ENCODE results near the gene ETV5.

The ETV5 gene

GRCh38 chr3:186057594-186057993, 51.3 kb downstream of the ETV5 start:
- H3K9me3 ChIP-seq (ENCODE audit: control insufficient read depth in 5 of 5, low read length in 5 of 5): no peaks in the 10 kb centered on the region
- H3K27me3 ChIP-seq (ENCODE audit: control insufficient read depth in 5 of 5, insufficient read depth in 4 of 5, low read length in 5 of 5): no peaks in the 10 kb centered on the region
- H3K27ac ChIP-seq (ENCODE audit: low read depth, low read length): no peak overlapping the region
- no peaks in the 10 kb centered on the region for H3K4me1 ChIP-seq (ENCODE audit: control insufficient read depth in 5 of 5, insufficient read depth in 5 of 5, low read length in 5 of 5)
- H3K9ac ChIP-seq (ENCODE audit: low read length in 5 of 5): no peak overlapping the region
- peaks cover 6 to 55% (median 10%) of the 10 kb centered on the region in 5 donors for H3K36me3 ChIP-seq (ENCODE audit: control insufficient read depth in 5 of 5, insufficient read depth in 5 of 5, low read length in 5 of 5)
- no peak overlapping the region for H3K4me3 ChIP-seq (ENCODE audit: low read depth in 1 of 5, low read length in 5 of 5)

- Histone ChIP-seq H3K4me3 (ENCODE audit: low read depth in 1 of 5, low read length in 5 of 5) (no peak overlapping the region), H3K27ac (ENCODE audit: low read depth, low read length) (no peak overlapping the region), H3K36me3 (ENCODE audit: control insufficient read depth in 5 of 5, insufficient read depth in 5 of 5, low read length in 5 of 5) (peaks cover 7 to 68% (median 16%) of the 10 kb centered on the region in 5 donors), H3K27me3 (ENCODE audit: control insufficient read depth in 5 of 5, insufficient read depth in 4 of 5, low read length in 5 of 5) (no peaks in the 10 kb centered on the region), H3K4me1 (ENCODE audit: control insufficient read depth in 5 of 5, insufficient read depth in 5 of 5, low read length in 5 of 5) (no peaks in the 10 kb centered on the region), H3K9me3 (ENCODE audit: control insufficient read depth in 5 of 5, low read length in 5 of 5) (no peaks in the 10 kb centered on the region), H3K9ac (ENCODE audit: low read length in 5 of 5) (no peak overlapping the region)
Measured at GRCh38 chr3:186054792-186055352, 54.0 kb downstream of the ETV5 start.

- no peak overlapping the region for H3K9ac ChIP-seq (ENCODE audit: low read length in 5 of 5)
- H3K4me1 ChIP-seq (ENCODE audit: control insufficient read depth in 5 of 5, insufficient read depth in 5 of 5, low read length in 5 of 5): no peaks in the 10 kb centered on the region
- H3K36me3 ChIP-seq (ENCODE audit: control insufficient read depth in 5 of 5, insufficient read depth in 5 of 5, low read length in 5 of 5): peaks cover 6 to 71% (median 19%) of the 10 kb centered on the region in 5 donors
- H3K27me3 ChIP-seq (ENCODE audit: control insufficient read depth in 5 of 5, insufficient read depth in 4 of 5, low read length in 5 of 5): no peaks in the 10 kb centered on the region
- H3K27ac ChIP-seq (ENCODE audit: low read depth, low read length): no peak overlapping the region
- H3K4me3 ChIP-seq (ENCODE audit: low read depth in 1 of 5, low read length in 5 of 5): no peak overlapping the region
- H3K9me3 ChIP-seq (ENCODE audit: control insufficient read depth in 5 of 5, low read length in 5 of 5): no peaks in the 10 kb centered on the region
Measured at GRCh38 chr3:186053954-186054791, 54.7 kb downstream of the ETV5 start.

DNA sequence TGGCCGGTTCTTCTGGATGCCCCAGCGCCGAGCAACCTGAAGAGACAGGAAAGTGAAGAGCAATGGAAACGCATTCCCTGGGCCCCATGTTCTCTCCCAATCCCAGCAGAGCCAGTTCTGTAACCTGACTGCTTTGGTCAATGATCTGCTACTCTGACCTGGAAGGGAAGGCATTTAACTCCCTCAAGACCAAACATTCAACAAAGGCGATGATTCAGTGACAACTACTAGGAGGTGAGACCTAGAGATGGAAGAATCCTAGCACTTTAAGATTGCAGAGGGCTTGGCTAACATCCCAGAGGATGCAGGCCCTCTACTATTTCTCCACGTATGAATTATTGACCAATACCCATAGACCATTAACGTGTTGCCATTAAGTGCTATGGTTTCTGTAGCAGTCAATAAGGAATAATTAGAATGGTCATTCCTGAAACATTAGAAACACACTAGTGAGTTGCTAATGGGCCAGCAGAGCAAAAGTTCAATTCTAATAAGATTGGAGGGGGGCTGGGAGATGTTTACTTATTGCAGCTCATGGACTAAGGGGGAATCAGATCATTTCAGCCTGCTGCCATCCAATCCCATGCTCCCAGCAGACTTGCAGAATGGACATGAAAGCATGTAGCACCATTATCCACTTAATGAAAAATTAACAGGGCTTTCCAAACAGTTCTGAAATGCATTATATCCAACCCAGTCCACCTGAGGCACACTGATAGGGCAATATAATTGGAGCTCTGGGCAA, 56.6 kb downstream of the ETV5 start:
- H3K4me1 ChIP-seq (ENCODE audit: control insufficient read depth in 5 of 5, insufficient read depth in 5 of 5, low read length in 5 of 5): no peaks in the 10 kb centered on the region
- no peaks in the 10 kb centered on the region for H3K9me3 ChIP-seq (ENCODE audit: control insufficient read depth in 5 of 5, low read length in 5 of 5)
- H3K27ac ChIP-seq (ENCODE audit: low read depth, low read length): no peak overlapping the region
- H3K4me3 ChIP-seq (ENCODE audit: low read depth in 1 of 5, low read length in 5 of 5): no peak overlapping the region
- no peaks in the 10 kb centered on the region for H3K27me3 ChIP-seq (ENCODE audit: control insufficient read depth in 5 of 5, insufficient read depth in 4 of 5, low read length in 5 of 5)
- H3K36me3 ChIP-seq (ENCODE audit: control insufficient read depth in 5 of 5, insufficient read depth in 5 of 5, low read length in 5 of 5): peaks cover 6 to 78% (median 26%) of the 10 kb centered on the region in 5 donors
- H3K9ac ChIP-seq (ENCODE audit: low read length in 5 of 5): no peak overlapping the region

DNA sequence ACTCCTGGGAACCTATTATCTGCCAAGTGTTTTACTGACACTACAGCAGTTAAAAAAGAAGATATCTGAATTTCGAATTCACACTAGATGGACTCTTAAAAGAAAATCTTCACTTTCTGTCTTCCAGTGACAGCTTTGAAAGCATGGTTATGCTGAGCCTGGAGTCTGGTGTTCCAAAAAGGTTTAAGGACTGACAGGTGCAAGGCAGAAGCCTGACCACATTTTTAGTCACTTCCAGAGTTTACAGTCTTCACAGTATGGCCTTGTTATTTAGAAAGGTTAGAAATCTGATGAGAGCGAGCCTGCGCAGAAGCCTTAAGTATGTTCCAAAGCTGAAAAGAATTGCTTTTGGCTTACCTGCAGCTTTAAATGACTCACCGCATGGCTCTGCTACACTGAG, 59.9 kb downstream of the ETV5 start:
- no peak overlapping the region for H3K27ac ChIP-seq (ENCODE audit: low read depth, low read length)
- H3K4me1 ChIP-seq (ENCODE audit: control insufficient read depth in 5 of 5, insufficient read depth in 5 of 5, low read length in 5 of 5): no peaks in the 10 kb centered on the region
- H3K9me3 ChIP-seq (ENCODE audit: control insufficient read depth in 5 of 5, low read length in 5 of 5): no peaks in the 10 kb centered on the region
- H3K4me3 ChIP-seq (ENCODE audit: low read depth in 1 of 5, low read length in 5 of 5): no peak overlapping the region
- no peaks in the 10 kb centered on the region for H3K27me3 ChIP-seq (ENCODE audit: control insufficient read depth in 5 of 5, insufficient read depth in 4 of 5, low read length in 5 of 5)
- peaks cover 6 to 56% (median 21%) of the 10 kb centered on the region in 5 donors for H3K36me3 ChIP-seq (ENCODE audit: control insufficient read depth in 5 of 5, insufficient read depth in 5 of 5, low read length in 5 of 5)
- H3K9ac ChIP-seq (ENCODE audit: low read length in 5 of 5): no peak overlapping the region

DNA sequence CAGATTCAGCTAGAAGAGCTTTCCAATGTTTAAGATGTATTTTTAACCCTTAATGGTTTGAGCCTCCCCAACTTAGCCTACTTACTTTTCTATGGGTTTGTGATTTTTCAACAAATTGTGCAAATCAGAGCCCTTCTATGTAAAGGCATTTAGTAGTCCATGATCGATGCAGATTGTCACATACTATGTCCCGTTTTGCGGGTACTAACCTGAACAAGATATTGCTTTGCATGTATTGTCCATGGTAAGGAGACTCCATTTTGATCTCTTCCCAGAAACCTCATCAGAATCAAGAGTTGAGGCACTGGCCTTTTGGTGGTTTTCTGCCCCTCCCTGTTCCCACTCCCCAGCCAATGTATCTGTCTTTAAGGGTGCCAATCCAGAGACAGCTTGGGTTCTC, 60.8 kb downstream of the ETV5 start:
- H3K36me3 ChIP-seq (ENCODE audit: control insufficient read depth in 5 of 5, insufficient read depth in 5 of 5, low read length in 5 of 5): peaks cover 6 to 52% (median 19%) of the 10 kb centered on the region in 5 donors
- H3K9ac ChIP-seq (ENCODE audit: low read length in 5 of 5): no peak overlapping the region
- no peaks in the 10 kb centered on the region for H3K27me3 ChIP-seq (ENCODE audit: control insufficient read depth in 5 of 5, insufficient read depth in 4 of 5, low read length in 5 of 5)
- H3K9me3 ChIP-seq (ENCODE audit: control insufficient read depth in 5 of 5, low read length in 5 of 5): no peaks in the 10 kb centered on the region
- H3K27ac ChIP-seq (ENCODE audit: low read depth, low read length): no peak overlapping the region
- H3K4me3 ChIP-seq (ENCODE audit: low read depth in 1 of 5, low read length in 5 of 5): no peak overlapping the region
- no peaks in the 10 kb centered on the region for H3K4me1 ChIP-seq (ENCODE audit: control insufficient read depth in 5 of 5, insufficient read depth in 5 of 5, low read length in 5 of 5)

GRCh38 chr3:186046838-186047237, 62.1 kb downstream of the ETV5 start:
- no peaks in the 10 kb centered on the region for H3K4me1 ChIP-seq (ENCODE audit: control insufficient read depth in 5 of 5, insufficient read depth in 5 of 5, low read length in 5 of 5)
- no peak overlapping the region for H3K4me3 ChIP-seq (ENCODE audit: low read depth in 1 of 5, low read length in 5 of 5)
- no peaks in the 10 kb centered on the region for H3K9me3 ChIP-seq (ENCODE audit: control insufficient read depth in 5 of 5, low read length in 5 of 5)
- no peak overlapping the region for H3K9ac ChIP-seq (ENCODE audit: low read length in 5 of 5)
- peaks cover 6 to 44% (median 19%) of the 10 kb centered on the region in 5 donors for H3K36me3 ChIP-seq (ENCODE audit: control insufficient read depth in 5 of 5, insufficient read depth in 5 of 5, low read length in 5 of 5)
- no peaks in the 10 kb centered on the region for H3K27me3 ChIP-seq (ENCODE audit: control insufficient read depth in 5 of 5, insufficient read depth in 4 of 5, low read length in 5 of 5)
- H3K27ac ChIP-seq (ENCODE audit: low read depth, low read length): no peak overlapping the region

- no peak overlapping the region for H3K9ac ChIP-seq (ENCODE audit: low read length in 5 of 5)
- H3K9me3 ChIP-seq (ENCODE audit: control insufficient read depth in 5 of 5, low read length in 5 of 5): no peaks in the 10 kb centered on the region
- H3K4me3 ChIP-seq (ENCODE audit: low read depth in 1 of 5, low read length in 5 of 5): no peak overlapping the region
- H3K36me3 ChIP-seq (ENCODE audit: control insufficient read depth in 5 of 5, insufficient read depth in 5 of 5, low read length in 5 of 5): peaks cover 0 to 26% (median 10%) of the 10 kb centered on the region in 5 donors
- no peaks in the 10 kb centered on the region for H3K4me1 ChIP-seq (ENCODE audit: control insufficient read depth in 5 of 5, insufficient read depth in 5 of 5, low read length in 5 of 5)
- no peak overlapping the region for H3K27ac ChIP-seq (ENCODE audit: low read depth, low read length)
- no peaks in the 10 kb centered on the region for H3K27me3 ChIP-seq (ENCODE audit: control insufficient read depth in 5 of 5, insufficient read depth in 4 of 5, low read length in 5 of 5)
Measured at GRCh38 chr3:186044968-186045367, 63.9 kb downstream of the ETV5 start.

- Histone ChIP-seq H3K36me3 (ENCODE audit: control insufficient read depth in 5 of 5, insufficient read depth in 5 of 5, low read length in 5 of 5) (peaks cover 0 to 23% (median 10%) of the 10 kb centered on the region in 5 donors), H3K4me1 (ENCODE audit: control insufficient read depth in 5 of 5, insufficient read depth in 5 of 5, low read length in 5 of 5) (no peaks in the 10 kb centered on the region), H3K9me3 (ENCODE audit: control insufficient read depth in 5 of 5, low read length in 5 of 5) (no peaks in the 10 kb centered on the region), H3K27ac (ENCODE audit: low read depth, low read length) (no peak overlapping the region), H3K9ac (ENCODE audit: low read length in 5 of 5) (no peak overlapping the region), H3K27me3 (ENCODE audit: control insufficient read depth in 5 of 5, insufficient read depth in 4 of 5, low read length in 5 of 5) (no peaks in the 10 kb centered on the region), H3K4me3 (ENCODE audit: low read depth in 1 of 5, low read length in 5 of 5) (no peak overlapping the region)
Measured at GRCh38 chr3:186044427-186044826, 64.5 kb downstream of the ETV5 start.

Data from subcutaneous abdominal adipose tissue (tissue), 5 donors.